DND-41 (cell line): ENCODE data around the gene FAT1.

Source experiments
- ATAC-seq: fragments of 200-7000 bp; cut with Tn5 transposase; 3 replicates; pipeline ENCODE4 v1.9.1; 2021; ENCODE audit warnings: low read depth; ENCODE audit not compliant: insufficient read depth
- DNase-seq: peaks from one replicate; pipeline ENCODE4 v3.0.0-alpha.2; 2020
- H2AFZ ChIP-seq: 2 replicates; pipeline ENCODE4 v1.6.0; 2012; ENCODE audit warnings: low read depth, low read length
- H3K27ac ChIP-seq: 2 replicates; pipeline ENCODE4 v1.5.1; 2012; ENCODE audit warnings: low read length, inconsistent platforms
- H3K27me3 ChIP-seq: fragments of 200-600 bp; sonication (generic); 2 replicates; pipeline ENCODE4 v1.6.0; 2012; ENCODE audit warnings: low read length, mild to moderate bottlenecking, inconsistent platforms; ENCODE audit not compliant: insufficient read depth, poor library complexity
- H3K36me3 ChIP-seq: 2 replicates; pipeline ENCODE4 v1.5.1; 2012; ENCODE audit warnings: low read length, inconsistent platforms; ENCODE audit not compliant: insufficient read depth
- H3K4me1 ChIP-seq: 2 replicates; pipeline ENCODE4 v1.5.1; 2012; ENCODE audit warnings: mild to moderate bottlenecking, low read length; ENCODE audit not compliant: insufficient read depth
- H3K4me2 ChIP-seq: 2 replicates; pipeline ENCODE4 v1.6.0; 2012; ENCODE audit warnings: mild to moderate bottlenecking, moderate library complexity, low read length, inconsistent platforms; ENCODE audit not compliant: insufficient read depth
- H3K4me3 ChIP-seq, 2 experiments: fragments of 200-600 bp in 1 of 2; shearing (Covaris generic) in 1 of 2; 2 replicates each; pipeline ENCODE4 v1.5.1; 2012 to 2016; ENCODE audit warnings: inconsistent platforms in 2 of 2, low read length in 2 of 2, mild to moderate bottlenecking in 2 of 2, low read depth in 1 of 2, moderate library complexity in 1 of 2
- H3K79me2 ChIP-seq: 2 replicates; pipeline ENCODE4 v1.6.0; 2012; ENCODE audit warnings: low read length, inconsistent platforms; ENCODE audit not compliant: insufficient read depth
- H3K9ac ChIP-seq: 2 replicates; pipeline ENCODE4 v1.6.0; 2012; ENCODE audit warnings: low read depth, mild to moderate bottlenecking, inconsistent platforms, low read length, moderate library complexity
- H3K9me3 ChIP-seq: 2 replicates; pipeline ENCODE4 v1.5.1; 2012; ENCODE audit warnings: low read length, moderate library complexity, mild to moderate bottlenecking, inconsistent platforms; ENCODE audit not compliant: insufficient read depth, severe bottlenecking
- H4K20me1 ChIP-seq: 2 replicates; pipeline ENCODE4 v1.6.0; 2012; ENCODE audit warnings: low read length; ENCODE audit not compliant: insufficient read depth
- EZH2 ChIP-seq: IDR thresholded peaks from 3 replicates; pipeline ENCODE4 v1.6.1; 2012; ENCODE audit warnings: borderline replicate concordance, low read depth, mild to moderate bottlenecking, moderate library complexity, low read length, inconsistent platforms; ENCODE audit not compliant: severe bottlenecking
- TF ChIP-seq, protein P1 (sequence below): IDR thresholded peaks from 2 replicates; pipeline ENCODE4 v1.5.1; 2012; ENCODE audit warnings: borderline replicate concordance, low read length, moderate library complexity, mild to moderate bottlenecking; ENCODE audit not compliant: poor library complexity, severe bottlenecking; ENCODE audit errors: extremely low read depth

Gene FAT1

GRCh38 chr4:186770481-186771175 is 47.0 kb upstream of the FAT1 start:
- DNase-seq (no peak), ATAC-seq (no peak)
- no peak overlapping the region for H3K4me3 ChIP-seq
- no peaks in the 10 kb centered on the region for H3K79me2 ChIP-seq
- H3K9ac ChIP-seq, result no peak overlapping the region
- H3K4me1 ChIP-seq, result no peaks in the 10 kb centered on the region
- TF ChIP-seq, protein P1, sequence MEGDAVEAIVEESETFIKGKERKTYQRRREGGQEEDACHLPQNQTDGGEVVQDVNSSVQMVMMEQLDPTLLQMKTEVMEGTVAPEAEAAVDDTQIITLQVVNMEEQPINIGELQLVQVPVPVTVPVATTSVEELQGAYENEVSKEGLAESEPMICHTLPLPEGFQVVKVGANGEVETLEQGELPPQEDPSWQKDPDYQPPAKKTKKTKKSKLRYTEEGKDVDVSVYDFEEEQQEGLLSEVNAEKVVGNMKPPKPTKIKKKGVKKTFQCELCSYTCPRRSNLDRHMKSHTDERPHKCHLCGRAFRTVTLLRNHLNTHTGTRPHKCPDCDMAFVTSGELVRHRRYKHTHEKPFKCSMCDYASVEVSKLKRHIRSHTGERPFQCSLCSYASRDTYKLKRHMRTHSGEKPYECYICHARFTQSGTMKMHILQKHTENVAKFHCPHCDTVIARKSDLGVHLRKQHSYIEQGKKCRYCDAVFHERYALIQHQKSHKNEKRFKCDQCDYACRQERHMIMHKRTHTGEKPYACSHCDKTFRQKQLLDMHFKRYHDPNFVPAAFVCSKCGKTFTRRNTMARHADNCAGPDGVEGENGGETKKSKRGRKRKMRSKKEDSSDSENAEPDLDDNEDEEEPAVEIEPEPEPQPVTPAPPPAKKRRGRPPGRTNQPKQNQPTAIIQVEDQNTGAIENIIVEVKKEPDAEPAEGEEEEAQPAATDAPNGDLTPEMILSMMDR, result no peak
- no peak for TF ChIP-seq EZH2
- H3K27me3 ChIP-seq, result no peaks in the 10 kb centered on the region
- H4K20me1 ChIP-seq, result no peaks in the 10 kb centered on the region
- H2AFZ ChIP-seq, result no peak overlapping the region
- H3K36me3 ChIP-seq, result no peaks in the 10 kb centered on the region
- H3K27ac ChIP-seq, result no peak overlapping the region
- peaks cover 3% of the 10 kb centered on the region for H3K9me3 ChIP-seq
- no peak overlapping the region for H3K4me2 ChIP-seq

DNA sequence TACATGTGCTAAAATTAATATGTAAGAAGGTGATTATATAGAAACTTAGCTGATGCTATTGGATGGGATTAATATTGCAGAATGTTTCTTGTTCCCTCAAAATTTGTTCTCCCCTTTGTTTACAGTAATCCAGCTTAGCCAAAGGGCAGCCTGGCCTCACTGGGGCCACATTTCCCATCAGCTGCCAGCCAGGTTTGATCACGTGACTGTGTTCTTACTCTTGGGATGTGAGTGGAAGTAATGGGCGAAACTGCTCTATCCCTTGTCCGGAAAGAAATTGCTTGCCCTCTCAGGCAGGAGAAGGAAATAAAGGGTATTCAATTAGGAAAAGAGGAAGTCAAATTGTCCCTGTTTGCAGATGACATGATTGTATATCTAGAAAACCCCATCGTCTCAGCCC is 44.1 kb upstream of the FAT1 start:
- DNase-seq (no peak), ATAC-seq (no peak)
- no peak overlapping the region for H3K4me3 ChIP-seq

GRCh38 chr4:186765673-186766546 is 42.3 kb upstream of the FAT1 start:
- H3K27ac ChIP-seq, result no peak overlapping the region
- no peak overlapping the region for H3K9ac ChIP-seq
- H4K20me1 ChIP-seq, result no peaks in the 10 kb centered on the region
- H3K9me3 ChIP-seq, result peaks cover 3% of the 10 kb centered on the region
- H3K79me2 ChIP-seq, result no peaks in the 10 kb centered on the region
- no peak overlapping the region for H3K4me2 ChIP-seq
- no peaks in the 10 kb centered on the region for H3K27me3 ChIP-seq
- H3K36me3 ChIP-seq, result no peaks in the 10 kb centered on the region
- TF ChIP-seq, protein P1, result no peak
- no peak for TF ChIP-seq EZH2
- no peak overlapping the region for H3K4me3 ChIP-seq
- DNase-seq (no peak), ATAC-seq (no peak)
- no peaks in the 10 kb centered on the region for H3K4me1 ChIP-seq
- no peak overlapping the region for H2AFZ ChIP-seq

More for the DNA sequence above, 44.1 kb upstream of the FAT1 start:
- TF ChIP-seq EZH2, result no peak
- TF ChIP-seq, protein P1, result no peak
- no peaks in the 10 kb centered on the region for H3K36me3 ChIP-seq
- no peaks in the 10 kb centered on the region for H3K79me2 ChIP-seq
- H3K4me1 ChIP-seq, result no peaks in the 10 kb centered on the region
- H2AFZ ChIP-seq, result no peak overlapping the region
- no peak overlapping the region for H3K4me2 ChIP-seq
- H3K27me3 ChIP-seq, result no peaks in the 10 kb centered on the region
- peaks cover 3% of the 10 kb centered on the region for H3K9me3 ChIP-seq
- no peak overlapping the region for H3K9ac ChIP-seq
- H4K20me1 ChIP-seq, result no peaks in the 10 kb centered on the region
- H3K27ac ChIP-seq, result no peak overlapping the region
